ENCODE data around the gene OSTM1. TPM values are rescaled to one million over a fixed set of nuclear protein-coding genes. Genes with fewer than 3 reads are reported as not detected.

Gene OSTM1
- total RNA-seq, 6 experiments from 2014 or later, result 13.1 to 31.6 (median 19.7) TPM

DNA sequence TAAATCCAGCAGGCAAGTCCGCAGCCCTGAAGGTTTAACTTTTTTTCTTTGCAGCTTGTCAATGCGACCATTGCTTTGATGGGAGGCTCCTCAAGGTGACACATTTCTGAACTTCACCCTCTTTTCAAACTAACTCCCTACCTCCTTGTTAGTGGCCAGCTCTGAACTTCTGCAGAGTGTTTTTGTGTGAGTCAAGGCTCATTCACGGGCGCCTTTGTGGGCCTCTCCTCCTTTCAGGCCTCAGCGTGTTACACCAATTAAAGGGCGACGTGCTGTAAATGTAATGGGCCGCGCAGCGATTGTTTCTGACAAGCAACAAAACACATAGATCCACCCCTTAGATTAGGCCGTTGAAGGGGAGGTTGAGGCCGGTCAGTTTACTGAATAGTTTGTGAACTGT, 45.8 kb upstream of the OSTM1 start:
- no peak for DNase-seq
- Histone ChIP-seq H3K27me3 (peaks cover 13 to 24% of the 10 kb centered on the region in 2 donors), H3K4me3 (no peak overlapping the region), H3K27ac (no peak overlapping the region), H3K9me3 (no peaks in the 10 kb centered on the region), H3K4me1 (peaks cover 0 to 28% (median 4%) of the 10 kb centered on the region in 4 donors), H3K36me3 (no peaks in the 10 kb centered on the region)
- 63% methylated on average over 11 of the region's 12 CpGs for WGBS (ENCODE audit: insufficient coverage, low coverage, low lambda C conversion rate, missing lambda C conversion rate)
- no peak for TF ChIP-seq POLR2A (IDR thresholded peaks at IDR 0.05)
- TF ChIP-seq, protein P1, sequence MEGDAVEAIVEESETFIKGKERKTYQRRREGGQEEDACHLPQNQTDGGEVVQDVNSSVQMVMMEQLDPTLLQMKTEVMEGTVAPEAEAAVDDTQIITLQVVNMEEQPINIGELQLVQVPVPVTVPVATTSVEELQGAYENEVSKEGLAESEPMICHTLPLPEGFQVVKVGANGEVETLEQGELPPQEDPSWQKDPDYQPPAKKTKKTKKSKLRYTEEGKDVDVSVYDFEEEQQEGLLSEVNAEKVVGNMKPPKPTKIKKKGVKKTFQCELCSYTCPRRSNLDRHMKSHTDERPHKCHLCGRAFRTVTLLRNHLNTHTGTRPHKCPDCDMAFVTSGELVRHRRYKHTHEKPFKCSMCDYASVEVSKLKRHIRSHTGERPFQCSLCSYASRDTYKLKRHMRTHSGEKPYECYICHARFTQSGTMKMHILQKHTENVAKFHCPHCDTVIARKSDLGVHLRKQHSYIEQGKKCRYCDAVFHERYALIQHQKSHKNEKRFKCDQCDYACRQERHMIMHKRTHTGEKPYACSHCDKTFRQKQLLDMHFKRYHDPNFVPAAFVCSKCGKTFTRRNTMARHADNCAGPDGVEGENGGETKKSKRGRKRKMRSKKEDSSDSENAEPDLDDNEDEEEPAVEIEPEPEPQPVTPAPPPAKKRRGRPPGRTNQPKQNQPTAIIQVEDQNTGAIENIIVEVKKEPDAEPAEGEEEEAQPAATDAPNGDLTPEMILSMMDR (IDR thresholded peaks at IDR 0.05), result no peak
- ATAC-seq, result no peak
- intact Hi-C loops (cut with DNase I), result no loop called here

DNA sequence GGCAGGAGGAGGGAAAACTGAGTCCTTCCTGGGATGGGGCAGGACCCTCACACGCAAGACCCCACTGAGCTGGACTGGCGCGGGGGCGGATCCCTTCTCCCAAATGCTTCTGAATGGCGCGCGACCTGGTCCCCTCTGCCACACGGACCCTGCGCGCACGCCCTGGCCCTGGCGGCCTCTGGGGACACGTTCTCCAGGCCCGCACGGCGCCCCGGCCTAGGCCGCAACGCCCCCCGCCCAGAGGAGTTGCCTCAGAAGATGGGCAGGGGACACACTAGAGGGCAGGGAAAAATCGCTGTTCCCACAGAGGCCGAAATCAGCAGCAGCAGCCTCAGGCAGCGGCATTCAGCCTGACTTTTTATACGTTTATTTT, 45.2 kb upstream of the OSTM1 start:
- Histone ChIP-seq H3K4me3 (no peak overlapping the region), H3K4me1 (peaks cover 0 to 34% (median 4%) of the 10 kb centered on the region in 4 donors), H3K27ac (no peak overlapping the region), H3K27me3 (peaks cover 13 to 24% of the 10 kb centered on the region in 2 donors), H3K36me3 (no peaks in the 10 kb centered on the region), H3K9me3 (no peaks in the 10 kb centered on the region)
- ATAC-seq (no peak), DNase-seq (no peak)
- intact Hi-C loops (cut with DNase I), result loop anchor here in 1 of 2 donors (10.0 kb wide), 1 partner anchor 385 kb away; no protein-coding TSS in a partner anchor
- WGBS (ENCODE audit: insufficient coverage, low coverage, low lambda C conversion rate, missing lambda C conversion rate), result 47% methylated on average over 12 of the region's 24 CpGs
- TF ChIP-seq, protein P1 (IDR thresholded peaks at IDR 0.05), result no peak
- no peak for TF ChIP-seq POLR2A (IDR thresholded peaks at IDR 0.05)

DNA sequence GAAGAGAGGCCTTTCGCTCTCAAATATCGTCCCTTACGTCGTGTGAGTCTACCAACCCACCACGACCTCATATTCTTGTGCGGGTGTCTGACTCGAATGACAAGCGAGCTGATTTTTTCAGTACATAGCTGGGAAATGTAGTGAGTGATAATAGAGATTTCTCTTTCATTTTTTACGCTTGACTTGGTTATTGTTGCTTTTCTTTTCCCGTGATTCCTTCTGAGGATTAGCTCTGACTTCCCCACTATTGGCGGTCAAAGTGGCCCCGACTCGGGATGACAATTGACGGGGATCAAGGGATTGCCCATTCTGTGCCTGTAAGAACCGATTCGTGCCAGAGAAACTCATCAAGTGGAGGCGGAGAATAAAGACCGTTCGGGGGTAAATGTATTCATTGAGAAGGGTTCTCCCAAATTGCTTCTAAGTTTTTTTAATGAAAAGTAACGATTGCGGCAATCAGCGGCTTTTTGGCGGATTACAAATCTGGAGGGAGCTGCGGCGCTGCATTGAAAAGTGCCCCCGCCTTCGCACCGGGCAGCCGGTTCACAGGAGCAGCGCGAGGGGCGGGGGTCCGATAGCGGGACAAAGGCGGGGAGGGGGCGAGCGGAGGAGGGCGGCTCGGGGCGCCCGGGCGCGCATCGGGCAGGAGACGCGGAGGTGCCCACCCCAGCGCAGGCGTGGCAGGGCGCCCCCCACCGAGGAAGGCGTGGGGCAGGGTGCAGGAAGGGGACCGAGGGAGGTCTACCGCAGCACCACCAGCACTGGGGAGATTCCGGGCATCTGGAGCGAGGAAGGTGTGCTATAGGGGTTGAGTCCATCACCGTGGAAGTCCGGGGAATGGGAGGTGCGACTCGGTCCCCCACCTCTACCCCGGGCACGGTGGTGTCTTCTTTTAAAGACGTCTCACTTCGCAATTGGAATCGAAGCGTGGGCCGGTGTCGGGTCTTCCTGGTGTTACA, 44.5 kb upstream of the OSTM1 start:
- Histone ChIP-seq H3K27me3 (peaks cover 13 to 24% of the 10 kb centered on the region in 2 donors), H3K4me1 (peaks cover 0 to 39% (median 4%) of the 10 kb centered on the region in 4 donors), H3K9me3 (no peaks in the 10 kb centered on the region), H3K4me3 (peak overlapping the region in 2 of 3 donors; percentile 6 to 57), H3K36me3 (no peaks in the 10 kb centered on the region), H3K27ac (no peak overlapping the region)
- no peak for DNase-seq
- intact Hi-C loops (cut with DNase I), result loop anchor here in 1 of 2 donors (10.0 kb wide), 1 partner anchor 386 kb away; no protein-coding TSS in a partner anchor
- 4% methylated on average over 58 of the region's 67 CpGs for WGBS (ENCODE audit: insufficient coverage, low coverage, low lambda C conversion rate, missing lambda C conversion rate)
- ATAC-seq, result no peak
- TF ChIP-seq, protein P1 (IDR thresholded peaks at IDR 0.05), result no peak
- no peak for TF ChIP-seq POLR2A (IDR thresholded peaks at IDR 0.05)

DNA sequence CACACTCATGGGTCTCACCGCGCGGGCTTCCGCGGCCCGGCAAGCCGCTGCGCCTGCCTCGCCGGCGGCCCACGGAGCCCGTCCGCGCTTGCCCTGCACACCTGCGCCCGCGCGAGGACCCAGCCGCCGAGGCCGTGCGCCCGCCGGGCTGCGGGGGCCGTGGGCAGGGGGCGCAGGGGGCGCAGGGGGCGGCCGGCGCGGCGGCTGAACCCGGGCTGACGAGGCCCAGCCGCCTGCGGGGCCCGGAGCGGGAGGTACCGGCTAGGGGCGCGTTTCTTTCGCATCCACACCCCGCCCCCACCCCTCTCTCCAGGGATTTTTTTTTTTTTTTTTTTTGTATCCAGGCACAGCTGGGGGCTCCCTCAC, 43.8 kb upstream of the OSTM1 start:
- H3K4me1 ChIP-seq, result peaks cover 0 to 47% (median 4%) of the 10 kb centered on the region in 4 donors
- H3K27ac ChIP-seq, result no peak overlapping the region
- ATAC-seq (no peak), DNase-seq (no peak)
- no peaks in the 10 kb centered on the region for H3K36me3 ChIP-seq
- no peaks in the 10 kb centered on the region for H3K9me3 ChIP-seq
- intact Hi-C loops (cut with DNase I), result loop anchor here in 1 of 2 donors (10.0 kb wide), 1 partner anchor 386 kb away; no protein-coding TSS in a partner anchor
- H3K27me3 ChIP-seq, result peaks cover 13 to 24% of the 10 kb centered on the region in 2 donors
- TF ChIP-seq, protein P1 (IDR thresholded peaks at IDR 0.05), result no peak
- no peak for TF ChIP-seq POLR2A (IDR thresholded peaks at IDR 0.05)
- WGBS (ENCODE audit: insufficient coverage, low coverage, low lambda C conversion rate, missing lambda C conversion rate), result no CpG with 5 or more reads among the region's 45 CpGs
- H3K4me3 ChIP-seq, result peak overlapping the region; percentile 54 to 68 (median 57)
